HG02973 (cell line): ENCODE data around the gene SIGLEC6.
"Not testable (repeated sequence)": the region's sequence is repeated elsewhere in the genome, so short reads cannot be mapped to it uniquely, and the experiment has no call there.

ENCODE experiments used
- ATAC-seq: cut with Tn5 transposase; IDR thresholded peaks from one replicate; pipeline ENCODE4 v1.9.1; 2021; ENCODE audit warnings: moderate library complexity; ENCODE audit not compliant: unreplicated experiment

SIGLEC6 gene

DNA sequence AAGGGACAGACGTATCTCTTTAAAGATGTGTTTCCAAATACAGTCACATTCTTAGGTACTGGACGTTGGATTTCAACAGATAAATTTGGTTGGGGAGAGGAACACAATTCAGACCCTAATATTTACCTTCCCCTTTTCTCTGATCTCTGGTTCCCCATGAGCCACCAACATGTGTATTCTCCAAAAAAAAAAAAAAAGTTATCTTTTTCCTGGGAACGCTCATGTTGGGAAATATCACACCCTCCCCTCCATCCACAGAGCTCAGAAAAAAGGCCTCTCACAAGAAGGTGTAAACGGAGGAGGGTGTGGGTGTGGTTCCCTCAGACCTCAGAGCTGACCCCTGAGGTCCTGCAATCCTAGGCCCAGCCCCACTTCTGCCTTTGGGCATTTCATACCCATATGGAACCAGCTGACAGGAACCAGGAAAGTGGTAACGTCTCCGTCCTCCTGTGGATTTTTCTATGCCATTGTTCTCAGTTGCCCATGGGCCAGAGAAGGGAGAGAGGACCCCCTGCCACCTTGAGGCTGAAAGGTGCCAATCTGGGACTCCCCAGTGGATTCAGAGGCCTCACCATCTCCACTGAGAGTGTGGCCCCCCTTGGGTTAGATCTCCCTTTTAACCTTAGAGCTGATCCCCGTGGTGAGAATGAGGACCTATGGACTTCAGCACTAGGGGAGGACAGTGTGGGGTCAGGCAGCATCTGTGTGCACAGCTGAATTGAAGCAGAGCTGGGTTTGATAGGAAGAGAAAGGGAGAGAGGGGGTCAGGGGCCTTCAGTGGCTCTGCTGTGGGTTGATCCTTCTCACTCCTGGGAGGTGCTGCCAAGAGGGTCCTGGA lies 21.4 kb downstream of the SIGLEC6 start:
- no peak for ATAC-seq

DNA sequence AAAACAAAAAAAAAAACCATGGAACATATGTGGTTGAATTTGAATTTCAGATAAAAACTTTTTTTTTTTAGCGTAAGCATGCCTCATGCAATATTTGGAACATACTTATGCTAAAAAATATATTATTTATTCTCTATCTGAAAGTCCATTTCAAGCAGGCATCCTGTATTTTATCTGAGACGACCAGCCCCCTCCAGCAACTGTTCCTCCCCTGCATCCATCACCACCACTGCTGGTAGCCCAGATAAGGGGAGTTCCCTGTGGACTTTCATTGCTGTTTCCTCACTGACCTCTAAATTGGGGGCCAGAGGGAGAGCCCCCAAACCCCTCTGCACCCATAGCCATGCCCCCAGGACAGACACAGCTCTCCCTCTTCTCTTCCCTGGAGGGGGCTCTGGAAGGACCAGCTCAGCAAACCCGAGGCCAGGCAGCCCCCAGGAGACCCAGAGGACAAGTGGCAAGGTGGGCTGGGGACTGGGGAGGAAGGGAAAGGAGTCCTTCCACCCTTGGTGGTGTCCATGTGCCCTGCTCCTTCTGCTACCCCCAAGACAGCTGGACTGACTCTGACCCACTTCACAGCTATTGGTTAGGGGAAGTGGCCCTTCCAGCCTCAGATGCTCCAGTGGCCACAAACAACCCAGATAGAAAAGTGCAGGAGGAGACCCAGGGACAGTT lies 23.3 kb downstream of the SIGLEC6 start:
- no peak for ATAC-seq

DNA sequence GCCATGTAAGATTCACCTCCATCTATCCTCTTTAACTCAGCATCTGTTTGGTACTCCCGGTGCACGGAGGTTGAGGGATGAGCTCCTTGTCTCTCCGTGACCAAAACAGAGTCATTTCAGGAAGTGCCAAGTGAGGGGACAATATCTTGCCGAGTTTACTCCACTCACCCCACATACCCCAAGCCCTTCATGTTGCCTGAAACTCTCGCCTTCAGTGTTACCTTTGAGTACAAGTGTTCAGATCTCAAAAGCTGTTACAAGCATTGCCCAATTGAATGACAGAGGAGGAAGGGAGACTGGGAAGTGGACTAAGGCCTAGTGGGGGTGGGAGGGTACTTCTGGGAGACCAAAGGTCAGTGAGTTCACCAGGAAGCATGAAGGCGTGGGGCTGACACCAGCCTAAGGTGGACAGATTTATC lies 23.8 kb downstream of the SIGLEC6 start:
- no peak for ATAC-seq

DNA sequence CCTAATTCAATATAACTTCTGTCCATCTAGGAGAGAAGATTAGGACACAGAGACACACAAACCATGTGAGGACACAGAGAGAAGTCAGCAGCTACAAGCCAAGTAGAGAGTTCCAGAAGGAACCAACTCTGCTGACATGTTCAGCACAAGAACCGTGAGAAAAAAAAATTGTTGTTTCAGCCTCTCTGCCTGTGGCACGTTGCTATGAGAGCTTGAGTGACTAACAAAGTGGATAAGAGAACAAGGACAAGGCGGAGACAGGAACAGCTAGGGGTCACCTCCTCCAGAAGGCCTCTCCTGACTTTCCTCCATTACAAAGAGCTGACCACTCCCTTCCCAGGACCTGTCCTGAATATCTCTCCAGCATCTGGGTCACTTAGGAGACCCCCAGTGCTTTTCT lies 24.3 kb downstream of the SIGLEC6 start:
- no peak for ATAC-seq

DNA sequence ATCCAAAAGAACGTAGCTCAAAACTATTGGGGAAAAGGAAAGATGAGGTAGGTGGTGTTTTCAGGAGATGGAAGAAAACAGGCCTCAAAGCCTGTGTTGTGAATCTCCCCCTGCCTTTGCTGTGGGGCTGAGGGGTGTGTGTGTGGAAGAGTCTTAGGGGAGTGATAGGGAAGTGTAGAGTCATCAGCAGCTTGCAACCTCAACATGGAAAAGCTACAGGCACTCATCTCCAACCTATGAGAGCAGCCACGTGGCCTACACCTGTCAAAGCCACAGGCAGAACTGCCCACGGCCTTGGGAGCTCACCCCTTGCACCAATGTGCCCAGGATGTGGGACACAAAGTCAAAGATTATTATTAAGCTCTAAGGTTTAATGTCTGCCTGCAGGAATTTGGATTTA lies 25.6 kb downstream of the SIGLEC6 start:
- ATAC-seq, result no peak

DNA sequence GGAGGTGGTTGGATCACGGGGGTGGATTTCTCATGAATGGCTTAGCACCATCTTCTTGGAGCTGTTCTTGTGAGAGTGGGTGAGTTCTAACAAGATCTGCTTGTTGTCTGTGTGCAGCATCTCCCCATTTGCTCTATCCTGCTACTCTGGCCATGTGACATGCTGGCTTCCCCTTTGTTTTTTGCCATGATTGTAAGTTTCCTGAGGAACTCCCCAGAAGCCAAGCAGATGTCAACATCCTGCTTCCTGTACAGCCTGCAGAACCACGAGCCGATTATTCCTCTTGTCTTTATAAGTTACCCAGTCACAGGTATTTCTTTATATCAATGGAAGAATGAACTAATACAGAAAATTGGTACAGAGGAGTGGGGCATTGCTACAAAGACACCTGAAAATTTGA lies 27.6 kb downstream of the SIGLEC6 start:
- no peak for ATAC-seq

DNA sequence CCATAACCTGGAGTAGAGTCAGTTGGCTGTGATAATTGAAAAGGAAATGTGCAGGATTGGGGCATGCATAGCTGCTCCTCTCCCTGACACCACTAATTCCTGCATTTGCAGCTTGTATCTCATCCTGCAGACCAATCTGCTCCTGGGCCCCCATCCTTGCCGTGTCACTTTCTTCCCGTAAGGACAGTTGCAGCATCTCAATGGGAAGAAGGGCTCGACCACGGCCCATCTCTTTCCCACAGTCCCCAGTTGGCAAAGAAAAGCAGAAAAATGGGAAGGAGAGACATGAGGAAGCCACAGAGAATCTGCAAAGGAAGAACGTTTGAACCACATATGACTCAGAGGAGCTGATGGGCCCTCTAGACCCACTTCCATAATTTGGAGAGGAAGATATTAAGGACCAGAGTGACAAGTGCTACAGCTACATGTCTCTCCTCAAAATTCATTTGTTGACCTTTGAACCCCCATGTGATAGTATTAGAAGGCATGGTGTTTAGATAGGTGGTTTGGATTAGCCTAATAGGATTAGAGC lies 28.1 kb downstream of the SIGLEC6 start:
- no peak for ATAC-seq

DNA sequence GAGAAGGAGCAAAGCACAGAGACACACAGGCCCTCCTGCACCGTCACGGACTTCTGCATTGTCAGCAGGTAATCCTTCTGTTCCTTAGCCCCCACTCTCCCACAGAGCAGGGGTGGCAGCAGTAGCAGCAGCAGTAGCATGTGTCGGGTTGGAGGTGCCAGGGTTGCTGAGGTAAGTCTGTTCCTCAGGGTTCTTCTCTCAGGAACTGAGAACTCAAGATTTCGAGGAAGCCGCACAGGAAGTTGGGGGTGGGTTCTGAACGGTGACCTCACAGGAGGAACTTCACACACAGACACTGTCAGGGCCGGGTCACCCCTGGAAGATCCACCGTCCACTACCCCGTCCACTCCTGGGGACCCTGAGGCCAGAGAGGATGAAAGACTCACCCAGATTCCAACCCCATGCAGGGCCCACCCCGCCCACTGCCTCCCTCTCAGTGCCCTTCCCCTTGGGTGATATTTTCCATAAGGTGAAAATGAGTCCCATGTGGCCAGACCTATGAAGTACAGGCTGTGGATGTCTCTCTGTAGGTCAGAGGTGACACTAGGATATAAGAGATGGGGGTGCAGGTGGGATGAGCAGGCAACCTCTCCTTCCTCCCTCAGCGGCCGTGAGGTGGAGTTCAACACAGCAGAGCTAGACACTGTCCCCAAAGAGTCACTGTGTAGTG lies 29.7 kb downstream of the SIGLEC6 start, which contains the start of gene SIGLEC12:
SIGLEC12 (minus strand) TSS at position 207 of the 670 bp plus-strand sequence; CDS start at position 140, 67 bp downstream.
- ATAC-seq, result no peak

DNA sequence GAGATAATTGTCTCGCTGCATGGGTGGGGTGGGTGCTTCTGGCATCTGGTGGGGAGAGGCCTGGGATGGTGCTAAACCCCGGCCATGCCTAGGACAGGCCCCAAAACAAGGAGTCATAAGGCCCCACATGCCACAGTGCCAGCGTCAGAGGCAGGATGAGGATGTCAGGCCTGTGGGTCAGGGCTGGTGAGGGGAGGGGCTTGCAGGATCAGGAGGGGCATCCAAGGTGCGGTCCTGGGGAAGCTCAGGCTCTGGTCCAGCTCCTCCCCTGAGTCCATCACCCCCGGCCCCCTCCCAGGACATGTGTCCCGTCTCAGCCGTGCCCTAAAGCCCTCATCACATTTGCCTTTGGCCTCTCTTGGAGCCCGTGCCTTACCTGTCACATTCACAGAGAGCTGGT lies 30.5 kb downstream of the SIGLEC6 start:
- not testable (repeated sequence) for ATAC-seq

DNA sequence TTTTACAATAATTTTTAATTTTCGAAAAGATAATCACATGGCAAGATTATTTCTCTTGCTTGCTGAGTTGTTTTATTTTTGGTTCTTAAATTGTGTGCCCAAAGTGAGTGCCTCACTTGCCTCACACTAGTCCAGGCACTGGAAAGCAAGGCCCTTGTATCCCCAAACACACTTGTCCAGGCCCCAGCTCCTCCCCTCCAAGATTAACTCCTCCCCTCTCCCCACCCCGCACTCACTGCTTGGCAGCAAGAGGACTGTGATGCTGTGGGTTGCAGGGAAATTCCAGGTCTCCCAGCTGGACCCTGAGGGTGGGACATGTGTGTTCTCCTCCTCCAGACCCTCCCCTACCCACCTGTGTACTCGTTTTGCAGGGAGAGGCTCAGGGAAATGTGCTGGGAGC lies 33.8 kb downstream of the SIGLEC6 start:
- no peak for ATAC-seq

DNA sequence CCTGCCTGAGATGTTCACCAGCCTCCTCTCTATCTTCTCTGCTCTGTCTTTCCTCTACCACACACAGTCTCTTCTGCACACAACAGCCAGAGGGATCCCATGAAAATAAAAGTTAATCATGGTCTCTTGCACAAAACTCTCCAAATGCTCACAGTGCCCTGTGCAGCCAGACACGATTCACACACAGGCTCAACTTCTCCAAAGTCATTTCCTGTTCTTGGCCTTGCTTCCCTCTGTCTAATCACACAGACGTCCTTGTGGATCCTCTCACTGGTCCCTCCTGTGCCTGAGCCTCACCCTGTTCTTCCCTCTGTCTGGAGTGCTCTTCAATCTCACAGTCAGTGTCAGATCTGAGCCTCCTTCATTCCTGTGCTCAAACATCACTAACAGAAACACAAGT lies 37.7 kb downstream of the SIGLEC6 start:
- ATAC-seq, result no peak

DNA sequence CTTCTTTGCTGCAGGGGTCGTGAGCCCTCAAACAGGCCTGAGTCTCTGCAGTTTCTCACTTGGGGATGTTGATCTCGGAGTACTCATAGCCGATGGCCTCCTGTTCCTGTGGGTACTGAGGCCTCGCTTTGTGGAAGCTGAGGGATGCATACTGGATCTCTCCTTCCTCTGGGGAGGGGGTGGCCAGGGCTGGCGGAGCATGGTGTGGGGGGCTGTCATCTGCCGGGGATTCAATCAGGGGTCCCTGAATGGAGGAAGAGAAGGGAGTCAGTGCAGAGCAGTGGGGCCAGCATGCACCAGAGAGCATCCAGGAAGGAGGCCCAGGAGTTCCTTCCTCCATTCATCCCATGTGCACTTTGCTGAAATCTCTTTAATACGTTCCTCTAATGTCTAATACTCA lies 39.9 kb downstream of the SIGLEC6 start:
- no peak for ATAC-seq

DNA sequence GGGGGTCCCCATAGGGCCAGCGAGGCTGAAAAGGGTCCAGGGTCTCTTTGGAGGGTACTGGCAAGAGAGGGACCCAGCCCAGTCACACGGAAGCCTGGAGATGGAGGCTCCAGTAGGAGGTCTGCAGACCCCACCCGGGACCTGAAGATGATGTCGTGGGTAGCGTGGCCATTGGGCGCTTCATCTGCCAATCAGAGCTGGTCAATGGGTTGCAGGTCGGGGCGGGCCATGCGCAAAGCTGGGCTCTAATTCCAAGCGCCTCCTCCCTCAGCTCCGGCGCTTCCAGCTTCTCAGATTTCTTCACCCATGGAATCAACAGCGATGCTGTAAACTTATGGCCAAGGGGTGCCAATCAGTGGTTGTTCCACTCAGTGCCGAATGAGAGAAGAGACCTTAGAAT lies 40.8 kb downstream of the SIGLEC6 start:
- no peak for ATAC-seq

DNA sequence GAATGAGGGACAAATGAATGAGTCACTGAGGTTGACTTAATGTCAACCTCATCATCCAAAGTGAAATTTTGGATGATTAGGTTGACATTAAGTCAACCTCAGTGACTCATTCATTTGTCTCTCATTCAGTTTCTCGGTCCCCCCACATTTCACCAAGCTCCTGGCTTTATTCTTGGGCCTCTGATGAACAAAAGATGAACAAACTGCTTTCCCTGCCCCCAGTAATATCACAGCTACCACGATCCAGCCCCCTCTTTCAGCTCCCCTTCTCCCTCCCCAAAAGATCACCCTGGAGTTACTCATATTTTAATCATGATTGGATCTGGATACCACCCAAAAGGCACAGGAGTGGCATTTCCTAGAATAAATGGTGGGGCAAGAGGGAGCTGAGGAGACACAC lies 42.4 kb downstream of the SIGLEC6 start:
- ATAC-seq, result no peak

DNA sequence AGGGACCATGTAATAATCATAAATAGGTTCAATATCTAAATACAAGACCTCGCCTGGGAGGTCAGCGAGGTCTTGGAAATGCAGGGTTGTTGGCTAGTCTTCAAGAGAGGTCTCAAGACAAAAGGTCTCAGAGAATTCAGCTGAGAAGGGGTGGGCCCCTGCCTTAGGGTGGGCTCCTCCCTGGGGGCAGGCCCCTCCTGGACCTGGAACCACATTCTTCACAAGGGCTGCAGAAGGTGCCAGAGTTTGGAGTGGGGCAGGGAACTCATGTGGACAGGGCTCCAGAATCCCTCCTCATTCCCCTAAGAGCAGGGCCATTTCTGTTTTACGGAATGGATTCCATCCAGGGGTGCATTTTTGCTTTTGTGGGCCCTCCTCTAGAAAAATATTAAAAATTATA lies 43.0 kb downstream of the SIGLEC6 start:
- ATAC-seq, result no peak

DNA sequence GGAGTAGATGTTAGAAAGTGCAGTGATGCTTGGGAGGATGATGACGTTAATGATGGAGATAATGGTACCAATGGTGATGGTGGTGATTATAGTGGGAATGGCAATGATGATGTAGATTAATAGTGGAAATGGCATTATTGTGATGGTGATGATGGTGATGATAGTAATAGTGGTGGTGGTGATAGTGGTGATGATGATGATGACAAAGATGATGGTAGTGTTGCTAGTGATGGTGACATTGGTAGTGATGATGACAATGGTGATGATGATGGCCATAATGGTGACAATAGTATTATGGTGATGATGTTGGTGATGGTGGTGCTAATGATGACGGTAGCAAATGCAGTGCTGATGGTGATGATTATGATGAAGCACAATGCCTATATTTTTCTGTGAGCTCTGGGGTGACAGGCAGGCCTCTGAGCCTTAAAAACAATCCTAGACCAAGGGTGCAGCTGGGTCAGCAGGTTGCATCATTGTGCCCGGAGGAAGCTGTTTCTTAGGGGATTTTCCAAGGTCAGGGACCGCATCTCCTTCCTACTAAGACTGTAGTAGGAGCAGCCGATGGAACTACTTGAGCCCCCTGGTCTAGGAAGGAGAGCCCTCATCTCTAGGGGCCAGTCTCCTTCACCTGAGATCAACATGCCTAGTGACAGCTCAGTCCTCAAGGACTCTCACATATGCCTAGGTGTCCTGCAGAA lies 45.4 kb downstream of the SIGLEC6 start:
- ATAC-seq, result no peak

DNA sequence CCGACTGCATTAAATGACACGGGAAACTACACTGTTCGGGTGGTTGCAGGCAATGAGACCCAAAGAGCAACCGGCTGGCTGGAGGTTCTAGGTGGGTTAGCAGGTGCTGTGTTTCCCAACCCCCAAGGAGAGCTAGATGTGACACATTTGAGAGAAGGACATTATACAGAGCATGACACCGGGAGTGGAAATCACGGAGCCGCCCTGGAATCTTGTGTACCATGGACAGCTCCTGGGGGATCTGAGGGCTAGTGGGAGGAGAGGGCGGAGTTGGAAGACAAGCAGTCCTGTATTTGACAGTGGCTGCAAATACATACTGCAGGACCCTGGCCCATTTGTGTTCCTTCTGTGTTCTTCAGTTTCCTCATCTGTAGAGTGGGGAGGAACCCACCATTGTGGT lies 50.9 kb downstream of the SIGLEC6 start:
- no peak for ATAC-seq

DNA sequence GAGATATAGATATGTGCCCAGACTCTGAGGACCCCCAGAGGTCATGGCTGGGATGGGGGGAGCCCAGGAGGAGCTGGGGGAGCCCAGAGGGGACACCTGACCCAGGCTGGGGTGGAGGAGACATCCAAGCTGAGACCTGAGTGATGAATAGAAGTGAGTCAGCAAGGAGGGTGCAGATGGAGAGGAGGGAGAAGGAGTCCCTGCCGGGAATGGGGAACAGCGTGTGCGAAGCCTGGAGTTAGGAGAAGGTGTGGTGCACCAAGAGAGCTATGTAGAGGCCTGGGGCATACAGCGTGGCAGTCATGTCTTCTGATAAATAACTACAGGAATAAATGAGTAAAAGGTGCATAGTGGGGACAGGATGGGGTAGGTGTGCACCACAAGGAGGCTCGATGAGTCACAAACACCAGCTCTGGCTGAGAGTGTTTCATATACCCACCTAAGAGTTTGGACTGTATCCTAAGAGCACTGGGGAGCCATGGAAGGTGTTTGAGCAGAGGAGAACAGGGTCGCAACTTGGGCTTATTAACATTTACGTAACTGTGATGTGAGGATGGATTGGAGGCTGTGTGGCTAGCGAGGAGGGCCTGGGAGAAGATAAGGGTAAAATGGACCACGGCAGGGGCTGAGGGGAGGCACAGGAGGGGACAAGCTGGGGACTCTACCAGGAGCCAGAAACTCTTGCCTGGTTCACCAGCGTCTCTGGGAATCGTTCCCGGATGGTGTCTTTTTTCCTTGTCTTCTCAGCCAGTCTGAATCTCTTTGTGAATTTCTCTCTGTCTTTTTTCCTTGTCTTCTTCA lies 51.7 kb downstream of the SIGLEC6 start:
- no peak for ATAC-seq

DNA sequence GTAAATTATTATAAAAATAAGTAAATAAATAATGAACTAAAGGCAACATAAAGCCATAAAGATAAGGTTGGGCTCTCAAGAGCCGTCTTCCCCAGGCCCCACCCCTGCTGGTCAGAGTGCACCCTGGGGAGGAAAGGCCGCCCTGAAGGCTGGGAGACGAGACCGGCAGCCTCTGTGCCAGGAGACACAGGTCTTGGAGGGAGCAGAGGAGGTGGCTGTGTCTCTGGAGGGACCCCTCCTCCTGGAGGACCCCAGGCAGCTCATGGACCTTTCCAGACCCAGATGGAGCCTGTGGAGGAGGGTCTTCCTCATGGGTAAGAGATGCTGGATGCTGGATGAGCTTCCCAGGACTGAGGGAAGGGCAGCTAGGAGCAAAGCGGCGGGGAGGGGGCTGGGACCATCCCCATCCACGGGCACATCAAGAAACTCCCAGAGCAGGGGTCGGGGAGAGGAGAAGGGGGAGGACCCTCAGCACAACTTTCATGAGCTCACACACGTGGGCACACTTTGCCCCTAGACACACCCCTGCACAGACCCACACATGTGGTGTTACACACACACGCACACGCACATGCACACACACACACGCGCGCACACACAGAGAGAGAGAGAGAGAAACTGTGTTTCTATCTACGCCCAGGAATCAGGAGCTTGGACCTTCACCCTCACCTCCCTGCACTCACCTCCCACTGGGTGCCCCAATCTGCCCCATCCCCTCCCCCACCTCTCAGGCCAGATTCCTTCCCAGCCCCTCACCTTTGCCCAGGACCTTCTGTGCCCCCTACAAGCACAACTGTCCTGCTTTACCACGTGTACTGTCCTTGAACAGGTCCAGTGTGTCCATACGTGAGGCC lies 52.9 kb downstream of the SIGLEC6 start, which contains the start of gene CEACAM18:
CEACAM18 (plus strand) TSS at position 159 of the 854 bp plus-strand sequence.
- ATAC-seq, result no peak
